C4-2B (cell line): ENCODE measurements around the gene JAGN1.

Source experiments
- ZFX ChIP-seq: fragments of 450-650 bp; IDR thresholded peaks from 2 replicates; pipeline ENCODE4 v1.6.1; 2017
- TF ChIP-seq, protein P1 (sequence below): fragments of 450-650 bp; conservative IDR thresholded peaks from 2 replicates; pipeline ENCODE4 v1.5.1; 2017; ENCODE audit warnings: mild to moderate bottlenecking

- TF ChIP-seq, protein P1, sequence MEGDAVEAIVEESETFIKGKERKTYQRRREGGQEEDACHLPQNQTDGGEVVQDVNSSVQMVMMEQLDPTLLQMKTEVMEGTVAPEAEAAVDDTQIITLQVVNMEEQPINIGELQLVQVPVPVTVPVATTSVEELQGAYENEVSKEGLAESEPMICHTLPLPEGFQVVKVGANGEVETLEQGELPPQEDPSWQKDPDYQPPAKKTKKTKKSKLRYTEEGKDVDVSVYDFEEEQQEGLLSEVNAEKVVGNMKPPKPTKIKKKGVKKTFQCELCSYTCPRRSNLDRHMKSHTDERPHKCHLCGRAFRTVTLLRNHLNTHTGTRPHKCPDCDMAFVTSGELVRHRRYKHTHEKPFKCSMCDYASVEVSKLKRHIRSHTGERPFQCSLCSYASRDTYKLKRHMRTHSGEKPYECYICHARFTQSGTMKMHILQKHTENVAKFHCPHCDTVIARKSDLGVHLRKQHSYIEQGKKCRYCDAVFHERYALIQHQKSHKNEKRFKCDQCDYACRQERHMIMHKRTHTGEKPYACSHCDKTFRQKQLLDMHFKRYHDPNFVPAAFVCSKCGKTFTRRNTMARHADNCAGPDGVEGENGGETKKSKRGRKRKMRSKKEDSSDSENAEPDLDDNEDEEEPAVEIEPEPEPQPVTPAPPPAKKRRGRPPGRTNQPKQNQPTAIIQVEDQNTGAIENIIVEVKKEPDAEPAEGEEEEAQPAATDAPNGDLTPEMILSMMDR: no peak
- TF ChIP-seq ZFX: no peak
Observed at GRCh38 chr3:9914011-9914410, 23.6 kb downstream of the JAGN1 start.
